HepG2 (cell line): ENCODE data around the gene GPN2. TPM values are rescaled to one million over a fixed set of nuclear protein-coding genes. Genes with fewer than 3 reads are reported as not detected.

ENCODE experiments used
- JUNB ChIP-seq: sonication (generic); formaldehyde crosslinking; IDR thresholded peaks from 2 replicates; pipeline ENCODE4 v1.8.0; 2022; ENCODE audit warnings: missing genetic modification reagents, mild to moderate bottlenecking, borderline replicate concordance
- MAZ ChIP-seq, 2 experiments: sonication (generic) in 1 of 2; formaldehyde crosslinking in 1 of 2; IDR thresholded peaks; 2 replicates each; pipeline versions ENCODE4 v1.5.0 to v1.6.1; 2012 to 2020; ENCODE audit warnings: low read depth in 2 of 2, mild to moderate bottlenecking in 2 of 2, borderline replicate concordance in 1 of 2, improper control_type of control experiment in 1 of 2, low read length in 1 of 2, missing genetic modification reagents in 1 of 2, moderate library complexity in 1 of 2
- MTF2 ChIP-seq: sonication (generic); formaldehyde crosslinking; IDR thresholded peaks from 2 replicates; pipeline ENCODE4 v1.5.0; 2020; ENCODE audit warnings: missing genetic modification reagents, borderline replicate concordance
- PCBP2 ChIP-seq: fragments of 200-400 bp; formaldehyde crosslinking; optimal IDR thresholded peaks from 2 replicates; pipeline ENCODE3; 2018; ENCODE audit warnings: low read length, low read depth; ENCODE audit not compliant: poor library complexity, severe bottlenecking
- SAFB2 ChIP-seq: sonication (generic); formaldehyde crosslinking; IDR thresholded peaks from 2 replicates; pipeline ENCODE4 v1.5.1; 2020; ENCODE audit warnings: missing genetic modification reagents, low read depth, mild to moderate bottlenecking, borderline replicate concordance
- SRF ChIP-seq: IDR thresholded peaks from 2 replicates; pipeline ENCODE4 v1.6.1; 2011; ENCODE audit warnings: mild to moderate bottlenecking, low read depth, low read length, moderate library complexity
- SRSF1 ChIP-seq: fragments of 200-400 bp; formaldehyde crosslinking; optimal IDR thresholded peaks from 2 replicates; pipeline ENCODE3; 2017; ENCODE audit warnings: mild to moderate bottlenecking, low read depth, low read length, moderate library complexity
- ZEB1 ChIP-seq: IDR thresholded peaks from 2 replicates; pipeline ENCODE4 v1.6.1; 2012; ENCODE audit warnings: mild to moderate bottlenecking, low read depth, inconsistent platforms; ENCODE audit not compliant: insufficient replicate concordance
- ZFP36L1 ChIP-seq: sonication (generic); formaldehyde crosslinking; IDR thresholded peaks from 2 replicates; pipeline ENCODE4 v1.8.0; 2022; ENCODE audit warnings: mild to moderate bottlenecking, missing genetic modification reagents, moderate library complexity
- ZFP41 ChIP-seq: sonication (generic); formaldehyde crosslinking; IDR thresholded peaks from 2 replicates; pipeline ENCODE4 v1.4.0; 2020; ENCODE audit warnings: mild to moderate bottlenecking, missing genetic modification reagents, borderline replicate concordance
- ZNF136 ChIP-seq: sonication (generic); formaldehyde crosslinking; IDR thresholded peaks from 2 replicates; pipeline ENCODE4 v1.8.1; 2022; ENCODE audit warnings: low read depth, mild to moderate bottlenecking, moderate library complexity, missing genetic modification reagents
- ZNF30 ChIP-seq: sonication (generic); formaldehyde crosslinking; IDR thresholded peaks from 2 replicates; pipeline ENCODE4 v1.5.0; 2020; ENCODE audit warnings: mild to moderate bottlenecking, missing genetic modification reagents
- ZNF33A ChIP-seq: sonication (generic); formaldehyde crosslinking; IDR thresholded peaks from 2 replicates; pipeline ENCODE4 v1.5.1; 2020; ENCODE audit warnings: missing genetic modification reagents, mild to moderate bottlenecking, moderate library complexity, borderline replicate concordance
- ZNF44 ChIP-seq: sonication (generic); formaldehyde crosslinking; IDR thresholded peaks from 2 replicates; pipeline ENCODE4 v1.5.1; 2020; ENCODE audit warnings: mild to moderate bottlenecking, missing genetic modification reagents
- ZNF83 ChIP-seq: sonication (generic); formaldehyde crosslinking; IDR thresholded peaks from 2 replicates; pipeline ENCODE4 v1.4.0; 2020; ENCODE audit warnings: missing genetic modification reagents, mild to moderate bottlenecking, borderline replicate concordance
- polyA plus RNA-seq, 8 experiments: library from polyadenylated mRNA; depleted of rRNA in 3 of 8; stranded (reverse) in 7 of 8; unstranded in 1 of 8; fragments of >200 nt; fragmentation: Illumina TruSeq in 4 of 8; extraction: Trizol in 4 of 8; gene quantifications; 2 replicates each; pipeline versions ENCODE4 v1.2.1 to v1.2.3, GENCODE V29; 2011 to 2016; ENCODE audit warnings: low read depth in 4 of 8, missing spikeins in 1 of 8, mixed read lengths in 1 of 8; ENCODE audit not compliant: insufficient read depth in 1 of 8
- total RNA-seq, 5 experiments: library from RNA; depleted of rRNA; stranded (reverse); fragments of >200 nt; fragmentation: Illumina TruSeq; extraction: Trizol; gene quantifications; 2 replicates each; pipeline ENCODE4 v1.2.3, GENCODE V29; 2016; ENCODE audit warnings: low read depth in 1 of 5
- TF ChIP-seq, protein P1 (sequence below): sonication (generic); formaldehyde crosslinking; IDR thresholded peaks from 2 replicates; pipeline ENCODE4 v1.5.1; 2020; ENCODE audit warnings: mild to moderate bottlenecking, moderate library complexity, missing genetic modification reagents
- TF ChIP-seq, protein P2 (sequence below): sonication (generic); formaldehyde crosslinking; IDR thresholded peaks from 2 replicates; pipeline ENCODE4 v1.4.0; 2020; ENCODE audit warnings: low read depth, mild to moderate bottlenecking, missing genetic modification reagents
- TF ChIP-seq, protein P3 (sequence below): sonication (generic); formaldehyde crosslinking; IDR thresholded peaks from 2 replicates; pipeline ENCODE4 v1.5.1; 2020; ENCODE audit warnings: mild to moderate bottlenecking, missing genetic modification reagents

GPN2 gene
- total and polyA plus RNA-seq, 2 of the 13 experiments (the other 11 are each of a cell fraction or from before 2014, with no cell fraction given): 19.3 to 38.9 TPM

DNA sequence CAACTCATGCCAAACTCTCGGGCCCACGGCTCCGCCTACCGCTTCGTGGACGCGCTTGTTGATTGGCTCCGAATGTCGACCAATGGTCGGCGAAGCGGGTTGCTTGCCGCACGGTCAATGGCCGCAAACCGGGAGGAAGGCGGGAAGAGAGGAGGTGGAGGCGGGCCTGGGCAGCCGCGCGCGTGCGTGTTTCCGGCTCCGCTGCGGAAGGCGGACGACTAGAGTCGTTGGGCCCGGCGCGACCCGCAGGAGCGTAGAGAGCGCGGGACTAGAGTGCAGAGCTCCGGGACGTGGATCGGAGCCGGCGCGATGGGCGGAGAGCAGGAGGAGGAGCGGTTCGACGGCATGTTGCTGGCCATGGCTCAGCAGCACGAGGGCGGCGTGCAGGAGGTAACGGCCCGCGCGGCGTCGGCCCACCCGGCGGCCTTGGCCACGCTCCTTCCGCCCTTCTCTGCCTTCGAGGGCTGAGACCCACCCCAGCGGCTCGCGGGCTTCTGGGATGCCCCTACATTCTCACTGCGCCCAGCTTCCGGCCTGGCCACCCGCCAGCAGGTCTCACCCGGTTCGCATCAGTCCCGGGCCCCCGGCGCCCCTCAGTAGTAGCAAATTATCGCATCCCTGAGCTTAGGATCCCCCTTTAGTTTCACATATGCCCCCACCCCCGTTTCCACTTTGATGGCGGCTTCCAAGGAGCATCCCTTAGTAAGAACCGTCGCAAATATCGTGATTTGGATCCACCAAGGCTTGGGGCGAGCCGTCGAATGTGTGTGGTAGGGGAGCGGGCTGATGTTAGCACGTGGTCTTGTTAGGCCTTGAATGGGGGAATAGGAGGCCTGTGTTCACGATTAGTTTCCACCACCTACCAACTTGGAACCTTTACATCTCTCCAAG is 31.7 kb upstream of the GPN2 start, which contains the start of gene NUDC (continued):
- TF ChIP-seq, protein P1, sequence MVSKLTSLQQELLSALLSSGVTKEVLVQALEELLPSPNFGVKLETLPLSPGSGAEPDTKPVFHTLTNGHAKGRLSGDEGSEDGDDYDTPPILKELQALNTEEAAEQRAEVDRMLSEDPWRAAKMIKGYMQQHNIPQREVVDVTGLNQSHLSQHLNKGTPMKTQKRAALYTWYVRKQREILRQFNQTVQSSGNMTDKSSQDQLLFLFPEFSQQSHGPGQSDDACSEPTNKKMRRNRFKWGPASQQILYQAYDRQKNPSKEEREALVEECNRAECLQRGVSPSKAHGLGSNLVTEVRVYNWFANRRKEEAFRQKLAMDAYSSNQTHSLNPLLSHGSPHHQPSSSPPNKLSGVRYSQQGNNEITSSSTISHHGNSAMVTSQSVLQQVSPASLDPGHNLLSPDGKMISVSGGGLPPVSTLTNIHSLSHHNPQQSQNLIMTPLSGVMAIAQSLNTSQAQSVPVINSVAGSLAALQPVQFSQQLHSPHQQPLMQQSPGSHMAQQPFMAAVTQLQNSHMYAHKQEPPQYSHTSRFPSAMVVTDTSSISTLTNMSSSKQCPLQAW (CRISPR knock-in tag): peak; percentile 46; the same call in 1 of the 2 replicates
- no peak for TF ChIP-seq PCBP2
- peak; percentile 79; the same call in 1 of the 2 replicates for TF ChIP-seq ZNF136 (CRISPR knock-in tag)
- TF ChIP-seq ZFP36L1 (CRISPR knock-in tag): no peak
- TF ChIP-seq MAZ (IDR thresholded peaks at IDR 0.05; ENCODE audit: borderline replicate concordance, low read depth, low read length): no peak
- peak; percentile 81 for TF ChIP-seq MAZ (CRISPR knock-in tag; IDR thresholded peaks at IDR 0.05; ENCODE audit: low read depth)
- TF ChIP-seq JUNB (CRISPR knock-in tag): peak; percentile 62; the same call in 1 of the 2 replicates
- no peak for TF ChIP-seq ZEB1
- TF ChIP-seq ZNF33A: no peak
- TF ChIP-seq, protein P2, sequence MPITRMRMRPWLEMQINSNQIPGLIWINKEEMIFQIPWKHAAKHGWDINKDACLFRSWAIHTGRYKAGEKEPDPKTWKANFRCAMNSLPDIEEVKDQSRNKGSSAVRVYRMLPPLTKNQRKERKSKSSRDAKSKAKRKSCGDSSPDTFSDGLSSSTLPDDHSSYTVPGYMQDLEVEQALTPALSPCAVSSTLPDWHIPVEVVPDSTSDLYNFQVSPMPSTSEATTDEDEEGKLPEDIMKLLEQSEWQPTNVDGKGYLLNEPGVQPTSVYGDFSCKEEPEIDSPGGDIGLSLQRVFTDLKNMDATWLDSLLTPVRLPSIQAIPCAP (CRISPR knock-in tag): no peak
- TF ChIP-seq SRF: no peak
- no peak for TF ChIP-seq ZNF83 (CRISPR knock-in tag)
- TF ChIP-seq, protein P3, sequence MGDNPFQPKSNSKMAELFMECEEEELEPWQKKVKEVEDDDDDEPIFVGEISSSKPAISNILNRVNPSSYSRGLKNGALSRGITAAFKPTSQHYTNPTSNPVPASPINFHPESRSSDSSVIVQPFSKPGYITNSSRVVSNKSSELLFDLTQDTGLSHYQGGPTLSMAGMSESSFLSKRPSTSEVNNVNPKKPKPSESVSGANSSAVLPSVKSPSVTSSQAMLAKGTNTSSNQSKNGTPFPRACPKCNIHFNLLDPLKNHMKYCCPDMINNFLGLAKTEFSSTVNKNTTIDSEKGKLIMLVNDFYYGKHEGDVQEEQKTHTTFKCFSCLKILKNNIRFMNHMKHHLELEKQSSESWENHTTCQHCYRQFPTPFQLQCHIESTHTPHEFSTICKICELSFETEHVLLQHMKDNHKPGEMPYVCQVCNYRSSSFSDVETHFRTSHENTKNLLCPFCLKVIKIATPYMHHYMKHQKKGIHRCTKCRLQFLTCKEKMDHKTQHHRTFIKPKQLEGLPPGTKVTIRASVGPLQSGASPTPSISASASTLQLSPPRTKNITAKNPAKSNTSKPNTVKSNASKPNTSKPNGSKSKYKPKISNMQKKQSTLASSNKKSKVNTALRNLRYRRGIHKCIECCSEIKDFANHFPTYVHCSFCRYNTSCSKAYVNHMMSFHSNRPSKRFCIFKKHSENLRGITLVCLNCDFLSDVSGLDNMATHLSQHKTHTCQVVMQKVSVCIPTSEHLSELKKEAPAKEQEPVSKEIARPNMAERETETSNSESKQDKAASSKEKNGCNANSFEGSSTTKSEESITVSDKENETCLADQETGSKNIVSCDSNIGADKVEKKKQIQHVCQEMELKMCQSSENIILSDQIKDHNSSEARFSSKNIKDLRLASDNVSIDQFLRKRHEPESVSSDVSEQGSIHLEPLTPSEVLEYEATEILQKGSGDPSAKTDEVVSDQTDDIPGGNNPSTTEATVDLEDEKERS (CRISPR knock-in tag): no peak
- no peak for TF ChIP-seq MTF2 (CRISPR knock-in tag)
- TF ChIP-seq ZNF44 (CRISPR knock-in tag): no peak
- peak; percentile 78 for TF ChIP-seq SRSF1
- peak; percentile 86; the same call in 1 of the 2 replicates for TF ChIP-seq SAFB2 (CRISPR knock-in tag)
- TF ChIP-seq ZFP41 (CRISPR knock-in tag): no peak
- peak; percentile 77; the same call in 1 of the 2 replicates for TF ChIP-seq ZNF30 (CRISPR knock-in tag)
